B cell (primary cell): ENCODE data around the gene ANXA4.

Experiments
- CTCF ChIP-seq: fragments of 200-600 bp; IDR thresholded peaks from one replicate; pipeline ENCODE4 v1.8.0; 2022; ENCODE audit warnings: antibody characterized with exemption, mild to moderate bottlenecking
- EZH2 ChIP-seq: IDR thresholded peaks from 2 replicates; pipeline ENCODE4 v1.6.1; 2012; ENCODE audit warnings: borderline replicate concordance, low read depth, mild to moderate bottlenecking, moderate library complexity, low read length; ENCODE audit not compliant: insufficient read depth, poor library complexity, severe bottlenecking

- TF ChIP-seq CTCF (no peak), EZH2 (no peak)
Observed at GRCh38 chr2:69766014-69766413, 24.1 kb downstream of the ANXA4 start.
